OCI-LY1 (cell line): ENCODE data around the gene RREB1.

Experiments
- H2AFZ ChIP-seq: fragments of 200-600 bp; sonication (generic), shearing (Covaris generic); 2 replicates; pipeline ENCODE4 v1.6.0; 2014; ENCODE audit warnings: antibody characterized with exemption, mild to moderate bottlenecking, low read length
- H3F3A ChIP-seq: fragments of 200-600 bp; sonication (generic), shearing (Covaris generic); 2 replicates; pipeline ENCODE4 v1.6.0; 2014; ENCODE audit warnings: mild to moderate bottlenecking, antibody characterized with exemption, low read length, moderate library complexity; ENCODE audit not compliant: insufficient read depth
- H3K27ac ChIP-seq: fragments of 200-600 bp; sonication (generic); 2 replicates; pipeline ENCODE4 v1.5.1; 2014; ENCODE audit warnings: low read length, mixed run types, mild to moderate bottlenecking, low read depth; ENCODE audit not compliant: poor library complexity, severe bottlenecking
- H3K27me3 ChIP-seq: fragments of 200-600 bp; sonication (generic); 2 replicates; pipeline ENCODE4 v1.6.0; 2014; ENCODE audit warnings: antibody characterized with exemption, mild to moderate bottlenecking, low read length, moderate library complexity; ENCODE audit not compliant: insufficient read depth
- H3K36me3 ChIP-seq: fragments of 200-600 bp; sonication (generic); 2 replicates; pipeline ENCODE4 v1.6.1; 2014; ENCODE audit warnings: mild to moderate bottlenecking, antibody characterized with exemption, low read length, moderate library complexity, mixed read lengths; ENCODE audit not compliant: insufficient read depth
- H3K4me1 ChIP-seq: fragments of 200-600 bp; sonication (generic); 2 replicates; pipeline ENCODE4 v1.5.1; 2014; ENCODE audit warnings: mild to moderate bottlenecking, low read length, moderate library complexity; ENCODE audit not compliant: insufficient read depth, severe bottlenecking
- H3K4me2 ChIP-seq: fragments of 200-600 bp; sonication (generic), shearing (Covaris generic); 2 replicates; pipeline ENCODE4 v1.6.1; 2014; ENCODE audit warnings: low read length
- H3K4me3 ChIP-seq: fragments of 200-600 bp; sonication (generic); 2 replicates; pipeline ENCODE4 v1.5.1; 2014; ENCODE audit warnings: low read length, low read depth, mild to moderate bottlenecking, mixed read lengths; ENCODE audit not compliant: poor library complexity, severe bottlenecking
- H3K79me2 ChIP-seq: fragments of 200-600 bp; shearing (Covaris generic); 2 replicates; pipeline ENCODE4 v1.6.1; 2016; ENCODE audit warnings: mixed run types, low read length, mixed read lengths; ENCODE audit not compliant: insufficient read depth
- H3K9ac ChIP-seq: fragments of 200-600 bp; sonication (generic), shearing (Covaris generic); 2 replicates; pipeline ENCODE4 v1.6.1; 2014; ENCODE audit warnings: mild to moderate bottlenecking, low read length, mixed read lengths
- H3K9me2 ChIP-seq: fragments of 200-600 bp; sonication (generic), shearing (Covaris generic); 2 replicates; pipeline ENCODE4 v1.6.1; 2014; ENCODE audit warnings: low read depth, mild to moderate bottlenecking, low read length, mixed read lengths
- H3K9me3 ChIP-seq: fragments of 200-600 bp; shearing (Covaris generic); 2 replicates; pipeline ENCODE4 v1.6.1; 2014; ENCODE audit warnings: low read length, mixed read lengths
- H4K20me1 ChIP-seq: fragments of 200-600 bp; sonication (generic), shearing (Covaris generic); 2 replicates; pipeline ENCODE4 v1.6.0; 2016; ENCODE audit warnings: mild to moderate bottlenecking, low read length; ENCODE audit not compliant: insufficient read depth
- EZH2 ChIP-seq: fragments of 200-600 bp; sonication (generic), shearing (Covaris generic); IDR thresholded peaks from 2 replicates; pipeline ENCODE4 v1.8.0; 2017; ENCODE audit warnings: borderline replicate concordance, mixed run types, mild to moderate bottlenecking, antibody characterized with exemption, low read length, moderate library complexity, mixed read lengths
- TF ChIP-seq, protein P1 (sequence below): fragments of 200-600 bp; sonication (generic), shearing (Covaris generic); IDR thresholded peaks from 2 replicates; pipeline ENCODE4 v1.5.1; 2017; ENCODE audit warnings: mild to moderate bottlenecking, antibody characterized with exemption, low read length, moderate library complexity, mixed read lengths

RREB1 gene

GRCh38 chr6:7215798-7216231, 108.1 kb downstream of the RREB1 start:
- Histone ChIP-seq H3K27ac (no peak overlapping the region), H3K36me3 (peaks cover 34% of the 10 kb centered on the region; the same call in 1 of the 2 replicates)

DNA sequence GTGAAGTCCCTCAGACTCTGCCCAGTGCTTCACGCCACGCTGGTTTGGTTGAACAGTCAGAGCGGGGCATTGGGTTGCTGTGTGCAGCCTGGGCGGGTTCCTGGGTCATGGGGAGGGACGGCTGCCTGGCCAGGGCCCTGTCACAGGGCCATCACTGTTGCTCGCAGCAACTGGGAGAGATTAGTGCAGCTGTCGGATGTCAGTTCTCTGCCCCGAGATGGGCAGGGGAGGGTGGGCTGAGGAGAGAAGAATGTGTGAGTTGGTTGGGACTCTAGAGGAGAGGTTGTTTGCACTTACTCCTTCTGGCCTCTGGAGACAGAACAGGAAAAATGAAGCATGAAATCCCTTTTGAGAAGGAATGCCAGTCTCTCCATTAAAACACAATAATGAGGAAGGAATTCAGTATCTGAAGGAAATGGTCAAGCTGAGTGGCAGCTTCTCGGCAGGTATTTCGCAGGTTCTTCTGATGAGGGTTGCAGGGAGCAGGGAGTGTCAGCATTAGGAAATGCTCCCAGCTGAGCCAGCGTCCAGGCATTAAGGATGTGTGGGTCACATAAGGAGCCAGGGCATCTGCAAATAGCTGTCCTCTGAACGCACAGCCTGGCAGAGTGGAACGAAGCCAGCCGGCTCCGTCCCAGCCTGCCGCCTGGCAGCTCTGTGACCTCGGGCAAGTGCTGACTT, 109.3 kb downstream of the RREB1 start:
- H4K20me1 ChIP-seq = no peaks in the 10 kb centered on the region
- TF ChIP-seq EZH2 = no peak
- TF ChIP-seq, protein P1, sequence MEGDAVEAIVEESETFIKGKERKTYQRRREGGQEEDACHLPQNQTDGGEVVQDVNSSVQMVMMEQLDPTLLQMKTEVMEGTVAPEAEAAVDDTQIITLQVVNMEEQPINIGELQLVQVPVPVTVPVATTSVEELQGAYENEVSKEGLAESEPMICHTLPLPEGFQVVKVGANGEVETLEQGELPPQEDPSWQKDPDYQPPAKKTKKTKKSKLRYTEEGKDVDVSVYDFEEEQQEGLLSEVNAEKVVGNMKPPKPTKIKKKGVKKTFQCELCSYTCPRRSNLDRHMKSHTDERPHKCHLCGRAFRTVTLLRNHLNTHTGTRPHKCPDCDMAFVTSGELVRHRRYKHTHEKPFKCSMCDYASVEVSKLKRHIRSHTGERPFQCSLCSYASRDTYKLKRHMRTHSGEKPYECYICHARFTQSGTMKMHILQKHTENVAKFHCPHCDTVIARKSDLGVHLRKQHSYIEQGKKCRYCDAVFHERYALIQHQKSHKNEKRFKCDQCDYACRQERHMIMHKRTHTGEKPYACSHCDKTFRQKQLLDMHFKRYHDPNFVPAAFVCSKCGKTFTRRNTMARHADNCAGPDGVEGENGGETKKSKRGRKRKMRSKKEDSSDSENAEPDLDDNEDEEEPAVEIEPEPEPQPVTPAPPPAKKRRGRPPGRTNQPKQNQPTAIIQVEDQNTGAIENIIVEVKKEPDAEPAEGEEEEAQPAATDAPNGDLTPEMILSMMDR = no peak
- no peaks in the 10 kb centered on the region for H3K27me3 ChIP-seq
- no peak overlapping the region for H3K27ac ChIP-seq
- no peaks in the 10 kb centered on the region for H3K9me3 ChIP-seq
- H3K36me3 ChIP-seq = peaks cover 27% of the 10 kb centered on the region; the same call in 1 of the 2 replicates
- no peaks in the 10 kb centered on the region for H3K4me1 ChIP-seq
- H3K9me2 ChIP-seq = no peaks in the 10 kb centered on the region
- H3F3A ChIP-seq = no peaks in the 10 kb centered on the region
- no peak overlapping the region for H3K4me3 ChIP-seq
- H3K9ac ChIP-seq = no peak overlapping the region
- H2AFZ ChIP-seq = no peak overlapping the region
- no peaks in the 10 kb centered on the region for H3K79me2 ChIP-seq
- H3K4me2 ChIP-seq = no peak overlapping the region

More at GRCh38 chr6:7215798-7216231, 108.1 kb downstream of the RREB1 start:
- Histone ChIP-seq H3K9me3 (no peaks in the 10 kb centered on the region), H3F3A (no peaks in the 10 kb centered on the region), H3K4me2 (no peak overlapping the region), H4K20me1 (no peaks in the 10 kb centered on the region), H3K9me2 (no peaks in the 10 kb centered on the region), H3K79me2 (no peaks in the 10 kb centered on the region), H3K9ac (no peak overlapping the region), H3K4me1 (no peaks in the 10 kb centered on the region), H3K27me3 (no peaks in the 10 kb centered on the region), H3K4me3 (no peak overlapping the region), H2AFZ (no peak overlapping the region)
- TF ChIP-seq, protein P1 = no peak
- TF ChIP-seq EZH2 = no peak

GRCh38 chr6:7218406-7218988, 110.7 kb downstream of the RREB1 start:
- no peaks in the 10 kb centered on the region for H3K4me1 ChIP-seq
- no peak overlapping the region for H3K4me3 ChIP-seq
- no peak overlapping the region for H3K9ac ChIP-seq
- H3K9me2 ChIP-seq = no peaks in the 10 kb centered on the region
- H3K9me3 ChIP-seq = no peaks in the 10 kb centered on the region
- H3K36me3 ChIP-seq = peaks cover 18% of the 10 kb centered on the region; the same call in 1 of the 2 replicates
- H4K20me1 ChIP-seq = no peaks in the 10 kb centered on the region
- no peak overlapping the region for H2AFZ ChIP-seq
- H3K79me2 ChIP-seq = no peaks in the 10 kb centered on the region
- no peaks in the 10 kb centered on the region for H3K27me3 ChIP-seq
- TF ChIP-seq, protein P1 = no peak
- no peak for TF ChIP-seq EZH2
- no peaks in the 10 kb centered on the region for H3F3A ChIP-seq
- H3K4me2 ChIP-seq = no peak overlapping the region
- no peak overlapping the region for H3K27ac ChIP-seq
